HL-60 (cell line): ENCODE results near the gene FCRL1.

Source experiments
- DNase-seq, 2 experiments: peaks; one replicate each; pipeline ENCODE4 v3.0.0-alpha.2; 2010 to 2020; ENCODE audit warnings: low read depth in 1 of 2, low spot score in 1 of 2
- H3K27ac ChIP-seq: fragments of 250-450 bp; sonication (Bioruptor Pico); replicated peaks from 2 replicates; pipeline ENCODE4 v1.5.1; 2020; ENCODE audit warnings: mild to moderate bottlenecking, moderate library complexity
- H3K27me3 ChIP-seq: fragments of 250-450 bp; sonication (Bioruptor Pico); 2 replicates; pipeline ENCODE4 v1.5.1; 2021; ENCODE audit warnings: mild to moderate bottlenecking, moderate library complexity; ENCODE audit not compliant: insufficient read depth, poor library complexity, severe bottlenecking
- H3K4me3 ChIP-seq: replicated peaks from 2 replicates; pipeline ENCODE4 v1.5.1; 2011; ENCODE audit warnings: mild to moderate bottlenecking, control low read depth, low read length; ENCODE audit not compliant: insufficient read depth
- CTCF ChIP-seq: IDR thresholded peaks from one replicate; pipeline ENCODE4 v1.5.1; 2011; ENCODE audit warnings: low read length, control low read depth, inconsistent platforms; ENCODE audit not compliant: insufficient read depth
- GABPA ChIP-seq: IDR thresholded peaks from 2 replicates; pipeline ENCODE4 v1.6.1; 2012; ENCODE audit warnings: low read depth
- POLR2AphosphoS5 ChIP-seq: IDR thresholded peaks from 2 replicates; pipeline ENCODE4 v1.6.1; 2012; ENCODE audit warnings: low read depth
- REST ChIP-seq: IDR thresholded peaks from 2 replicates; pipeline ENCODE4 v1.6.1; 2012; ENCODE audit warnings: low read depth; ENCODE audit not compliant: insufficient replicate concordance
- SPI1 ChIP-seq: IDR thresholded peaks from 2 replicates; pipeline ENCODE4 v1.6.1; 2012; ENCODE audit warnings: low read depth, mild to moderate bottlenecking, borderline replicate concordance

Gene FCRL1

DNA sequence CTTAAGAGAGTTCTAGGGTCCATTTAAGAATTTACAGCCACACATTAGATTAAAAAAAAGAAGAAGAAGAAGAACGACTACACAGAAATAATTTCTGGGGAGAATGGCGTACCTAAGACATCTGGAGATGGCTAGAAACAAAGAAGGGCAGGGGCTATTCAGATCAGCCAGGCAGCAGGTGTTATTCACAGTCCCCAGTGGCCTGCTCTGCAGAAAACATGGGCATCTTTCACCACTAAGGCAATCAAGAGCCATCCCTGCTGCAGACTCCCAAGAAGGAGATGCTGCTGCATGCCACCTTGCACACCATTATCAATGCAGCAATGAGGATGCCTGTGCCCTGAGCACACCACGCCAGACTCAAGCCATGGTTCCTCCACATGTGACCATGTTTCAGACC, 35.1 kb downstream of the FCRL1 start:
- Histone ChIP-seq H3K27ac (no peak overlapping the region), H3K4me3 (no peak overlapping the region), H3K27me3 (no peaks in the 10 kb centered on the region)
- DNase-seq = no peak
- TF ChIP-seq SPI1 (no peak), CTCF (no peak), POLR2AphosphoS5 (no peak), REST (no peak), GABPA (no peak)

GRCh38 chr1:157782931-157783330, 37.0 kb downstream of the FCRL1 start:
- no peak overlapping the region for H3K4me3 ChIP-seq
- H3K27ac ChIP-seq = peak overlapping the region; percentile 56
- no peaks in the 10 kb centered on the region for H3K27me3 ChIP-seq
- TF ChIP-seq CTCF (no peak), REST (no peak), SPI1 (peak; percentile 67; the same call in 1 of the 2 replicates), GABPA (no peak)
- DNase-seq = peak in 1 of 2 experiments; percentile 49

- H3K27ac ChIP-seq = no peak overlapping the region
- no peaks in the 10 kb centered on the region for H3K27me3 ChIP-seq
- DNase-seq = peak in 1 of 2 experiments; percentile 24
- H3K4me3 ChIP-seq = no peak overlapping the region
- no peak for TF ChIP-seq CTCF
- TF ChIP-seq POLR2AphosphoS5 = no peak
- no peak for TF ChIP-seq GABPA
- TF ChIP-seq SPI1 = no peak
- TF ChIP-seq REST = no peak
Measured at GRCh38 chr1:157781048-157781447, 38.9 kb downstream of the FCRL1 start.
